Progenitor cell of endocrine pancreas (in vitro differentiated cells): ENCODE measurements around the gene SARS2. TPM values are rescaled to one million over a fixed set of nuclear protein-coding genes. Genes with fewer than 3 reads are reported as not detected.

ENCODE experiments used
- DNase-seq: peaks from one replicate; pipeline ENCODE4 v3.0.0; 2021; ENCODE audit warnings: low spot score; ENCODE audit not compliant: unreplicated experiment
- H3K27ac Mint-ChIP-seq: 2 replicates; pipeline ENCODE4 v1.8.0; 2021; ENCODE audit warnings: mild to moderate bottlenecking, moderate library complexity, mixed read lengths
- H3K27me3 Mint-ChIP-seq: 2 replicates; pipeline ENCODE4 v1.8.0; 2021; ENCODE audit warnings: mixed read lengths
- H3K36me3 Mint-ChIP-seq: 2 replicates; pipeline ENCODE4 v1.8.0; 2022; ENCODE audit warnings: mixed read lengths; ENCODE audit not compliant: insufficient read depth
- H3K4me1 Mint-ChIP-seq: 2 replicates; pipeline ENCODE4 v1.8.0; 2021; ENCODE audit warnings: low read depth, mixed read lengths
- H3K4me3 Mint-ChIP-seq: 2 replicates; pipeline ENCODE4 v1.8.0; 2021; ENCODE audit warnings: low read depth, mild to moderate bottlenecking, moderate library complexity, mixed read lengths
- H3K9me3 Mint-ChIP-seq: 2 replicates; pipeline ENCODE4 v1.8.0; 2021; ENCODE audit warnings: low read depth, mixed read lengths
- CTCF ChIP-seq: fragments of 200-600 bp; sonication (generic); IDR thresholded peaks from one replicate; pipeline ENCODE4 v1.5.0; 2021; ENCODE audit warnings: antibody characterized with exemption, mild to moderate bottlenecking; ENCODE audit not compliant: unreplicated experiment
- total RNA-seq: library from RNA; stranded (reverse); gene quantifications from 2 replicates; pipeline ENCODE4 v1.2.1, GENCODE V29; 2021

The SARS2 gene
- total RNA-seq, 1 donor from 2014 or later: 68.2 TPM

GRCh38 chr19:38964738-38965137 lies 34.2 kb upstream of the SARS2 start:
- Mint-ChIP-seq H3K36me3 (peaks cover 6% of the 10 kb centered on the region), H3K4me1 (peaks cover 2% of the 10 kb centered on the region), H3K27me3 (no peaks in the 10 kb centered on the region), H3K27ac (no peak overlapping the region), H3K9me3 (no peaks in the 10 kb centered on the region), H3K4me3 (no peak overlapping the region)
- DNase-seq: no peak
- no peak for TF ChIP-seq CTCF

- Mint-ChIP-seq H3K27me3 (no peaks in the 10 kb centered on the region), H3K36me3 (no peaks in the 10 kb centered on the region), H3K4me1 (peaks cover 2% of the 10 kb centered on the region), H3K4me3 (no peak overlapping the region), H3K27ac (no peak overlapping the region), H3K9me3 (no peaks in the 10 kb centered on the region)
- no peak for DNase-seq
- TF ChIP-seq CTCF: no peak
Measured at GRCh38 chr19:38959618-38960017, 29.1 kb upstream of the SARS2 start.

GRCh38 chr19:38958301-38958700 lies 27.7 kb upstream of the SARS2 start:
- no peaks in the 10 kb centered on the region for H3K27me3 Mint-ChIP-seq
- H3K4me3 Mint-ChIP-seq: no peak overlapping the region
- H3K27ac Mint-ChIP-seq: no peak overlapping the region
- no peaks in the 10 kb centered on the region for H3K9me3 Mint-ChIP-seq
- TF ChIP-seq CTCF: no peak
- DNase-seq: no peak
- no peaks in the 10 kb centered on the region for H3K36me3 Mint-ChIP-seq
- peaks cover 4% of the 10 kb centered on the region for H3K4me1 Mint-ChIP-seq

GRCh38 chr19:38956264-38956663 lies 25.7 kb upstream of the SARS2 start:
- Mint-ChIP-seq H3K4me3 (no peak overlapping the region), H3K27ac (no peak overlapping the region), H3K36me3 (peaks cover 4% of the 10 kb centered on the region), H3K27me3 (peaks cover 5% of the 10 kb centered on the region), H3K4me1 (peaks cover 11% of the 10 kb centered on the region), H3K9me3 (no peaks in the 10 kb centered on the region)
- no peak for DNase-seq
- no peak for TF ChIP-seq CTCF

- H3K36me3 Mint-ChIP-seq: peaks cover 6% of the 10 kb centered on the region
- DNase-seq: no peak
- H3K9me3 Mint-ChIP-seq: no peaks in the 10 kb centered on the region
- no peak for TF ChIP-seq CTCF
- H3K27ac Mint-ChIP-seq: peak overlapping the region; percentile 69
- H3K27me3 Mint-ChIP-seq: peaks cover 8% of the 10 kb centered on the region
- peaks cover 13% of the 10 kb centered on the region for H3K4me1 Mint-ChIP-seq
- H3K4me3 Mint-ChIP-seq: no peak overlapping the region
Measured at GRCh38 chr19:38953677-38954076, 23.1 kb upstream of the SARS2 start.
